ENCODE data around the gene MSL1.

The MSL1 gene

GRCh38 chr17:40179923-40180659 lies 58.3 kb downstream of the MSL1 start:
- DNase-seq: no peak

GRCh38 chr17:40180694-40181093 lies 58.9 kb downstream of the MSL1 start:
- no peak for DNase-seq

GRCh38 chr17:40181205-40181604 lies 59.4 kb downstream of the MSL1 start:
- no peak for DNase-seq

- no peak for DNase-seq
These were observed 60.8 kb downstream of the MSL1 start for GRCh38 chr17:40182606-40183005.

All from retina (tissue), 1 donor.